Pons (tissue), 1 donor: ENCODE data around the gene SCYGR6.

ENCODE experiments used
- DNase-seq: peaks from one replicate; pipeline ENCODE4 v3.0.0-alpha.2; 2016; ENCODE audit warnings: low spot score

The SCYGR6 gene

DNA sequence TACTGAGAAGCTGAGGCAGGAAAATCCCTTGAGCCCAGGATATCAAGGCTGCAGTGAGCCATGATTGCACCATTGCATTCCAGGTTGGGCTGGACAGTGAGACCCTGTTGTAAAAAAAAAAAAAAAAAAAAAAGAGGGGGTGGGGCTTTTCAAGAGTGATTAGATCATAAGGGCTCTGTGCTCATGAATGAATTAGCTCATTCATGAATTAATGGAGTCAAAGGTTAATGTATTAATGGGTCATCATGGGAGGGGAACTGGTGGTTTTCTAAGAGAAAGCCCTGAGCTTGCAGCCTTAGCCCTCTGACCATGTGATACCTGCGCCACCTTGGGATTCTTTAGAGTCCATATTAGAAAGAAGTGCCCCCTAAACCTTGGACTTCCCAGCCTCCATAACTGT lies 11.3 kb downstream of the SCYGR6 start:
- no peak for DNase-seq

DNA sequence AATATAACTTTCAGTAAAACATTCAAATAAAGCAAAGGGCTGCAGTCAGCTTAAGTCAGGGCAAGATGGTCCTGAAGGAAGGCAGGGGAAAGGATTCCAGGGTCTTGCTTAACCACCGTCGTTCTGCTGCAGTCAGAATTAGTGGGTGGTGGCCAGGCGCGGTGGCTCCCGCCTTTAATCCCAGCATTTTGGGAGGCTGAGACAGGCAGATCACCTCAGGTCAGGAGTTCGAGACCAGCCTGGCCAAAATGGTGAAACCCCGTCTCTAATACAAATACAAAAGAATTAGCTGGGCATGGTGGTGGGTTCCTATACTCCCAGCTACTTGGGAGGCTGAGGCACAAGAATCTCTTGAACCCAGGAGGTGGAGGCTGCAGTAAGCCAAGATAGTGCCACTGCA lies 13.6 kb downstream of the SCYGR6 start:
- DNase-seq = no peak

DNA sequence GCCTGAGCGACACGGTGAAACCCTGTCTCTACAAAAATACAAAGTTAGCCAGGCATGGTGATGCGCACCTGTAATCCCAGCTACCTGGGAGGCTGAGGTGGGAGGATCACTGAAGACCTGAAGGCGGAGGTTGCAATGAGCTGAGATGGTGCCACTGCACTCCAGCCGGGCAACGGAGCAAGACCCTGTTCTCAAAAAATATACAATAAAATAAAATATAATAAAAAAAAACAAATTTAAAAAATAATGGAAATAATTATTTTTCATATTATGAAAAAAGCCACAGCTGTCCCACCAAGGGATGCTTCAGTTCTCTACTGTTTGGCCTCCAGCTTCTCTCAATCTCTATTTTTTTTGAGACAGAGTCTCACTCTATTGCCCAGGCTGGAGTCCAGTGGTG lies 17.2 kb downstream of the SCYGR6 start:
- DNase-seq = no peak

DNA sequence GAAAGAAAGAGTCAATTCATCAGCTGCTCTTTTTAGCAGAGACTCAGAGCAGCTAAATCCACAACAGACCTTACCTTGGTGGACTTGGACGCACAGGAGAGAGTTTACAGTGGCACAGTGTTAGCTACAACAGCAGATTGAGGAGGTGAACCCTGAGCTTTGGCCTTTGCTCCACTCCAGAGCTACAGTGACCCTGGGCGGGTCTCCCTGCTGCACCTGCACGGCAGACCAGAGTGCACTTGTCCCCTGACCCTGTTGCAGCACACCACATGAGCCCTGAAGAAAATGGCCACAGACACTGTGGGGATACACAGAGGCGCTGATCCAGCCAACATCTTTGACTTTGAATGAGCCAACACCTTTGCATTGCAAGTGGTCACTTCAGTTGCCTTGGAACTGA lies 17.7 kb downstream of the SCYGR6 start:
- no peak for DNase-seq

DNA sequence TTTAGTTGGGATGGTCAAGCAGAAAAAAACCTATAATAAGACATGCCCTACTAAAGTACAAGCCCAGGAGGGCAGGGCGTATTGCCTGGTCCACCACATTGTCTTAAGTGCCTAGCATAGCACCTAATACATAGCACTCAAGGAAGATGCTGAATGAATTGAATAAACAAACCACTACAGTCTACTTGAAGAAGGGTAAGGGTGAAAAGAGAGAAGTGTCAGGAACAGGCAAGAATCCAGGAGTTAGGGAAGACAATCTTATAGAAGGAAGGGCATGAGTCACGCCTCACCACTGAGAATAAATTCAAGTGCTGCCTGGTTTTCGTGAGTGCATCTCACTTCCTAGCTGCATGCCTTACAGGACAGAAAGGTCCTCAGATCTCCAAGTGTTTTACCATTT lies 20.6 kb downstream of the SCYGR6 start:
- no peak for DNase-seq

DNA sequence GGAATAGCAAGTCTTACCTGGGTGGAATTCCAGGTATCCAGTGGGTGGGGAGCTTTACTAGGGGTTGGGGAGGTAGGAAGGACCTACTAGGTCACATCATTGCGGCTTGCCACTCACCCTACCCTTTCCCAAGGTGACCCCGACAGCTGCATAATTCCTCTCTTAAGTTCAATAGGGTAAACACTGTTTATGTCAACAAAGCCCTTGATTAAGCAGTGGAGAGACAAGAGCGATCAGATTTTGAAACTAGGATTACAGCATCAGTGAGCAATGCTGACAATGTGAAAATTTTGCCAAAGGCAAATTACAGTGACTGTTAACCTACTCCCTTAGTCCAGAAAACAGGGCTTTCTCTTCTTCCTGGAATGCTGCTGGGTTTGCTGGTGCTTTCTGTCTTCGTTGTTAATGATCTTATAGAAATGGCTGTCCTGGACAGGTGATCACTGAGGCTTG lies 21.3 kb downstream of the SCYGR6 start:
- no peak for DNase-seq

DNA sequence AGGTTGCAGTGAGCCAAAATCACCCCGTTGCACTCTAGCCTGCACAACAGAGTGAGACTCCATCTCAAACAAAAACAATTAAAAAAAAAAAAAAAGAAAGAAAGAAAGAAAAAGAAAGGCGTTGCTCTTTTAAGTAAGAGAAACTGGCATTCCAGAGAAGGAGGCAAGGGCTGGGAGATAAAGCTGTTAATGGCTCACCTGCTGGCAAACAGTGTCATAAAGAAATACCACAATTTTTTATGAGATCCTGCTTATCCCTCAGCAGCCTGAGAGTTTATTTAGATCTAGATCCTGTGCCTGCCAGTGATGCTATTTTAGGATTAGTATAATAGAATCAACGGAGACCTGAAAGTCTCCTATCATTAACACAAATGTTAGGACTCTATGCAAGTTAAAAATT lies 23.0 kb downstream of the SCYGR6 start:
- DNase-seq = no peak

DNA sequence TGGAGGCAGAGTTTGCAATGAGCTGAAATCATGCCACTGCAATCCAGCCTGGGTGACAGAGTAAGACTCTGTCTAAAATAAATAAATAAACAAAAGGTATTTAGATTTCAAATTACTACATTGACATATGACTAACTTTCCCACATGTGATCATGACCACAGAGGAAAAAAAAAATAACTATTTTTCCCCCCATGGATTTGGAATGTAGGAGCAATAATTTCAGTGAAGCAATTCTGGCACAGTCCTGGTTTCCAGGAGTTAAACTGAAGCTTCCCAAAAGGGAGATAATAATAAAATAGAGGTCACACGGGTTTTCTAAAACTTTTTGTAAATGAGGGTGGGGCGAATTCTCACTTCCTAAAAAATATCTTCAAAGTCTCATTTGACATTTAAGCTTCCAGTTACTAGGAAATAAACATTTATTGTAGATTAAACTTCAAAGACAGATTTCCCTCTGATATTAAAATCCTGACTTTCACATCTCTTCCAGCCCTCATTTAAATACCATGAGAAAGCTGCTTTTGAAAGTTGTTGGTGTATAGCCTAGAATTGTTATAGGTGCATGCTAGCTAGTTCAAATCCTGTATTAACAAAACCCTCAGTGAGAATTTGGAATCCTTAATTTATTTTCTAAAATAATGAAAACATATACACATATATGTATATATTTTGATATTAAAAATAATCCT lies 27.4 kb downstream of the SCYGR6 start:
- DNase-seq = peak; percentile 5

DNA sequence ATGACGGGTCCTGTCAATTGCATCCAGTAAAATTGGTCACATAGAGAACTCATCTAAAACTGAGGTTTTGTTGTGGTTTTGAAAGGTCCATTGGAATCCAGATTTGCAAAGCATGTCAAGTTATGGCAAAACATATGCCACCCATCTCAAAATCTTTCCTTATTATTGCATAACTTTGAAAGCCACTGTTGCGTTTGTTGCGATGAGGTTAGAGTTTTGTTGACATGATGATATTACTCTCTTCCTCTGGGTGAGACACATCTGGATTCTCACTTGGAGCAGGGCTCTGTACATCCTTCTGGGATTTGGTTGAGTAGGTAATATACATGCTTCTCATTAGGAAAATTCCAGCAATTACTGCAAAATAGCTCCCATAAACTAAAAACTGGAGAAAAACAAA lies 37.4 kb downstream of the SCYGR6 start:
- DNase-seq = no peak

DNA sequence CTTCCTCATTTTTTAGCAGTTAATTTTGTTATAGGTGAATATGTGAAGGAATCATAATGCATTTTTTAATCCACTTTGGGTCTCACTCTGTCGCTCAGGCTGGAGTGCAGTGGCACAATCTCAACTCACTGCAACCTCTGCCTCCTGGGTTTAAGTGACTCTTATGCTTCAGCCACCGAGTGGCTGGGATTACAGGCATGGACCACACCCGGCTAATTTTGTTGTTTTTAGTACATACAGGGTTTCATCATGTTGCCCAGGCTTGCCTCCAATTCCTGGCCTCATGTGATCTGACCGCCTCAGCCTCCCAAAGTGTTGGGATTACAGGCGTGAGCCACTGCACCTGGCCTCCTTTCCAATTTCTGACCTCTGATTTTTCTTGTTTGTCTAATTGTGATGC lies 40.3 kb downstream of the SCYGR6 start:
- no peak for DNase-seq

DNA sequence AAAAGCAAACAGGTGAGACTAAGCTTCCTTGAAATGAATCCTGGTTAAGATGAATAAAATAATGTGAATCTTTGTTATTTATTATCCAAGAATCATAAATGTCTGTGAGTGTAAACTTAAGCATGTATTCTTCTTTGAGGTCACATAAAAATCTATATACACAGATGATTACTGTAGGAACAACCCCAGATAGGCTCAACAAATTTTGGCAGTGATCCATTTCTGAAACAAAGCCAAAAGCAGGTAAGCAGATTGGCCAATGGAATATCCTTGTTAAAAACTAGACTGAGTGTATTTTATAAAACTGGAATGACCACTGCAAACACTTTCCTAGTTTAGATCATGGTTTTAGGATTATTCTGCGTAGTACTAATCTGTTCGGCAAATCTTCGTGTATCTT lies 46.6 kb downstream of the SCYGR6 start:
- no peak for DNase-seq

DNA sequence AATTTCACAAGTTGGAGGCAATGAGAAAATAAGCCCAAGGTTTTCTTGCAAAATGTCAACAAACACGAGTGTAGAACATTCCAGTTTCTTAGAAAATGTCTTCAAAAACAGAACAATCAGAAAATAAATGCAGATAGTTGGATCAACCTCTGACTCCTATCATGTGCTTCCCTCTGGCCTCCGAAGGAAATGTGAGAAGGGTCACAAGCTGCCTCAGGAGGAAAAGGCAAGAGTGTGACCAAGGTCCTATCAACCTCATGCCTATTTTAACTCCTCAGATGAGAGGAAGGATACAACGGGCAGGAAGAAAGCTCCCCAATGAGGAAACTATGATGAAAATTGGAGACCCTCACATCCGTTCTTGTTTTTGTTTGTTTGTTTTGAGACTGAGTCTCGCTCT lies 50.1 kb downstream of the SCYGR6 start:
- DNase-seq = no peak
